ENCODE data around the gene LRRC4B. TPM values are rescaled to one million over a fixed set of nuclear protein-coding genes. Genes with fewer than 3 reads are reported as not detected.

Gene LRRC4B
- total RNA-seq, 1 experiment from 2014 or later: 3.8 TPM

- Histone ChIP-seq H3K23me2 (ENCODE audit: insufficient read length, low read depth, low read length, poor library complexity, severe bottlenecking) (no peaks in the 10 kb centered on the region), H3K9ac (ENCODE audit: extremely low read depth, insufficient read length, low read length) (no peak overlapping the region), H3K4me2 (ENCODE audit: insufficient read depth, insufficient read length, low read length) (no peak overlapping the region), H2BK12ac (ENCODE audit: insufficient read length, low read depth, low read length) (no peak overlapping the region), H4K5ac (ENCODE audit: insufficient read length, low read depth, low read length) (no peak overlapping the region), H3K18ac (ENCODE audit: insufficient read length, low read depth, low read length) (no peak overlapping the region), H4K20me1 (ENCODE audit: control insufficient read depth, insufficient read depth, insufficient read length) (no peaks in the 10 kb centered on the region), H2BK5ac (ENCODE audit: insufficient read length, low read length) (no peak overlapping the region), H2BK120ac (ENCODE audit: low read depth, low read length, poor library complexity, severe bottlenecking) (no peak overlapping the region), H3K4ac (ENCODE audit: low read depth, low read length) (no peak overlapping the region), H3K27ac (ENCODE audit: insufficient read length, low read depth, low read length) (no peak overlapping the region), H2BK20ac (ENCODE audit: low read depth, low read length, poor library complexity, severe bottlenecking) (no peak overlapping the region), H3K23ac (ENCODE audit: insufficient read length, low read depth, low read length) (no peak overlapping the region), H3K14ac (ENCODE audit: insufficient read depth, low read length) (no peak overlapping the region), H3K27me3 (ENCODE audit: insufficient read depth, low read length) (no peaks in the 10 kb centered on the region; the same call in 1 of the 2 replicates), H3K79me2 (ENCODE audit: insufficient read depth, low read length) (peaks cover 2% of the 10 kb centered on the region; the same call in 1 of the 2 replicates), H4K91ac (ENCODE audit: insufficient read length, low read depth, low read length) (no peak overlapping the region), H3K56ac (ENCODE audit: insufficient read length, low read depth, low read length) (no peak overlapping the region), H4K8ac (replicated peaks; ENCODE audit: insufficient read length, low read depth, low read length) (no peak overlapping the region), H2AFZ (ENCODE audit: low read length) (no peak overlapping the region), H3K9me3 (ENCODE audit: control insufficient read depth, low read depth, low read length) (peaks cover 14% of the 10 kb centered on the region), H3K79me1 (ENCODE audit: insufficient read depth, low read depth, low read length, poor library complexity, severe bottlenecking) (peaks cover 2% of the 10 kb centered on the region), H2BK15ac (ENCODE audit: low read depth, low read length) (no peak overlapping the region), H2AK5ac (ENCODE audit: insufficient read length, low read length) (no peak overlapping the region), H3T11ph (ENCODE audit: low read length) (no peak overlapping the region), H3K4me1 (ENCODE audit: insufficient read depth, low read length) (no peaks in the 10 kb centered on the region)
- no CpG with 5 or more reads among the region's 10 CpGs for WGBS (ENCODE audit: extremely low coverage, insufficient read length, low lambda C conversion rate)
- no peak overlapping the region for H3K4me3 Mint-ChIP-seq
- peaks cover 27 to 42% of the 10 kb centered on the region in 2 experiments for H3K9me3 Mint-ChIP-seq
- peaks cover 56 to 75% (median 71%) of the 10 kb centered on the region in 3 experiments for H3K36me3 Mint-ChIP-seq (ENCODE audit: insufficient read depth in 1 of 3, low read depth in 3 of 3)
- peaks cover 29% of the 10 kb centered on the region for H3K27me3 Mint-ChIP-seq (ENCODE audit: low read depth)
- H3K4me1 Mint-ChIP-seq: peaks cover 2 to 7% of the 10 kb centered on the region in 2 experiments; a peak in 3 of 4 replicates
- no peak overlapping the region for H3K27ac Mint-ChIP-seq
- DNase-seq: no peak
- TF ChIP-seq CTCF (conservative IDR thresholded peaks at IDR 0.05): no peak
These were observed 85.3 kb downstream of the LRRC4B start for GRCh38 chr19:50482916-50483315.
